ENCODE results near the gene SMAD6. TPM values are rescaled to one million over a fixed set of nuclear protein-coding genes. Genes with fewer than 3 reads are reported as not detected.

Gene SMAD6
- total and polyA plus RNA-seq, 2 of the 4 experiments (the other 2 are of a cell fraction): 4.8 to 8.5 TPM

GRCh38 chr15:66663664-66664063 is 38.4 kb upstream of the SMAD6 start:
- no peak overlapping the region for H2BK20ac ChIP-seq (ENCODE audit: low read depth, low read length)
- H4K8ac ChIP-seq (ENCODE audit: low read depth in 2 of 2, low read length in 2 of 2): no peak overlapping the region
- no peak overlapping the region for H2BK120ac ChIP-seq (ENCODE audit: low read depth, low read length)
- no peak overlapping the region for H2BK5ac ChIP-seq (ENCODE audit: low read depth, low read length, poor library complexity, severe bottlenecking)
- dilution Hi-C loops (cut with HindIII; ENCODE audit: low sequenced_read_pairs, unreplicated experiment): no loop called here
- in situ Hi-C loops (cut with MboI; ENCODE audit: low sequenced_read_pairs): no loop called here
- no peak overlapping the region for H3K4ac ChIP-seq (ENCODE audit: low read depth, low read length)
- no peak overlapping the region for H3K14ac ChIP-seq (replicated peaks; ENCODE audit: low read depth, low read length)
- H3K18ac ChIP-seq (ENCODE audit: low read depth, low read length): no peak overlapping the region
- no peak overlapping the region for H3K4me3 ChIP-seq (ENCODE audit: insufficient read depth, low read depth, low read length)
- H3K4me2 ChIP-seq (ENCODE audit: low read depth, low read length): no peak overlapping the region
- H2AK9ac ChIP-seq (replicated peaks; ENCODE audit: low read depth, low read length, poor library complexity): no peak overlapping the region
- no peak overlapping the region for H3K23ac ChIP-seq (ENCODE audit: low read depth, low read length)
- no peak for TF ChIP-seq ELK1 (IDR thresholded peaks at IDR 0.05; ENCODE audit: borderline replicate concordance, low read depth, low read length)
- no peak for TF ChIP-seq CHD1 (IDR thresholded peaks at IDR 0.05; ENCODE audit: low read depth, low read length)
- H3K4me1 ChIP-seq (ENCODE audit: control insufficient read depth, insufficient read depth, low read length): no peaks in the 10 kb centered on the region
- H3K9me3 ChIP-seq (ENCODE audit: control insufficient read depth, insufficient read depth, low read length): peaks cover 6% of the 10 kb centered on the region
- DNase-seq (no peak), ATAC-seq (ENCODE audit: low read depth) (no peak)
- H3K9me1 ChIP-seq (ENCODE audit: insufficient read depth, low read length): peaks cover 4% of the 10 kb centered on the region
- WGBS, 2 experiments (ENCODE audit: extremely low coverage in 2 of 2, insufficient read length in 1 of 2): 95% methylated on average over 3 of the region's 3 CpGs; no CpG with 5 or more reads in 1 of the 2 experiments
- ChIA-PET CTCF (no interaction called here), POLR2A (ENCODE audit: unreplicated experiment) (no interaction called here)
- H4K20me1 ChIP-seq (ENCODE audit: insufficient read depth, low read length): no peaks in the 10 kb centered on the region
- BruUV-seq (replicated peaks): no TSS peak
- H2BK15ac ChIP-seq (ENCODE audit: low read depth, low read length): no peak overlapping the region
- H4K91ac ChIP-seq (ENCODE audit: insufficient read depth, low read depth, low read length): no peak overlapping the region
- no peak overlapping the region for H2AK5ac ChIP-seq (ENCODE audit: low read depth, low read length)
- no peak overlapping the region for H4K5ac ChIP-seq (ENCODE audit: low read depth, low read length)
- H3K36me3 ChIP-seq (ENCODE audit: control insufficient read depth, insufficient read depth, low read length): no peaks in the 10 kb centered on the region
- H3K27me3 ChIP-seq (ENCODE audit: control insufficient read depth, insufficient read depth, low read length): no peaks in the 10 kb centered on the region; the same call in 1 of the 2 replicates
- intact Hi-C loops (cut with micrococcal nuclease): no loop called here
- no peak overlapping the region for H3K56ac ChIP-seq (ENCODE audit: extremely low read depth, insufficient read depth, low read length)
- H3K27ac ChIP-seq (ENCODE audit: insufficient read depth, low read length): no peak overlapping the region
- no peaks in the 10 kb centered on the region for H3K79me1 ChIP-seq (ENCODE audit: low read depth in 1 of 2, low read length in 2 of 2)
- no peak overlapping the region for H3K9ac ChIP-seq (ENCODE audit: low read depth, low read length)
- no peak overlapping the region for H2AFZ ChIP-seq (replicated peaks; ENCODE audit: low read length, poor library complexity)

Measured in IMR-90 (cell line).